Measurements from ENCODE around the gene CSRNP3. TPM values are rescaled to one million over a fixed set of nuclear protein-coding genes. Genes with fewer than 3 reads are reported as not detected.

Gene CSRNP3
- total and polyA plus RNA-seq, 2 donors (not counting 3 experiments of a cell fraction or from before 2014, with no cell fraction given) = not detected

DNA sequence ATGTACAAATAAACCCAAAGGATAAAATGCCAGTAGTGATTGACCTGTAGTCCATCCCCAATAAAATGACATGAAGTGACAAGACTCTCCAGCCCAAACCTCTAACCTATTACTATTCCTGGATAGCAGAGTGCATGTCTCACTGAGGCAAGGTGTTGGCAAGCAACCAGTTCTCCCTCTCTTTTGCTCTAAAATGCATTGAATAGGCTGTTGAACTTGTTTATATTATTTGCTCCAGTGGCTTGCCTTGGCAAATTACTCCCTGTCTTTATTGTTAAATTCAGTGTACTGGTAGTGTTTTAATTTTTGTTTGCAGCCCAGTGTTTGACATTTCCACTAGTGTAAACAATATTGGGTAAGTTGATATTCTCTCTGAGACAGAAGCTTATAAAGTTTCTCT lies 70.5 kb downstream of the CSRNP3 start:
- no peak for FAIRE-seq
- no peak for DNase-seq (ENCODE audit: low read depth, low spot score)

GRCh38 chr2:165544897-165545296 lies 75.4 kb downstream of the CSRNP3 start:
- Histone ChIP-seq H3K4me2 (ENCODE audit: insufficient read depth, low read length) (no peak overlapping the region), H3K4me3 (replicated peaks in 1 of 3; ENCODE audit: insufficient read depth in 1 of 3, low read depth in 1 of 3, low read length in 3 of 3) (no peak overlapping the region), H3K36me3 (ENCODE audit: control insufficient read depth in 2 of 2, extremely low read depth in 1 of 2, insufficient read depth in 2 of 2, low read length in 2 of 2) (no peaks in the 10 kb centered on the region), H3K27me3 (ENCODE audit: control insufficient read depth in 2 of 2, insufficient read depth in 2 of 2, low read length in 2 of 2) (no peaks in the 10 kb centered on the region), H4K20me1 (replicated peaks; ENCODE audit: control insufficient read depth, extremely low read depth, insufficient read depth, low read length) (no peaks in the 10 kb centered on the region), H3K9ac (replicated peaks; ENCODE audit: extremely low read depth, insufficient read depth, low read length) (no peak overlapping the region), H3K4me1 (ENCODE audit: control insufficient read depth, extremely low read depth, insufficient read depth, low read length) (no peaks in the 10 kb centered on the region), H3K9me1 (replicated peaks; ENCODE audit: control insufficient read depth, extremely low read depth, insufficient read depth, low read length) (no peaks in the 10 kb centered on the region), H3K79me2 (ENCODE audit: control insufficient read depth, insufficient read depth, low read length) (no peaks in the 10 kb centered on the region), H3K27ac (ENCODE audit: insufficient read depth, low read depth, low read length) (no peak overlapping the region), H3K9me3 (replicated peaks; ENCODE audit: control insufficient read depth, insufficient read depth, low read length) (no peaks in the 10 kb centered on the region), H2AFZ (ENCODE audit: low read depth, low read length) (no peak overlapping the region)
- ChIA-PET POLR2A (no interaction called here), CTCF (interaction anchor here (1.5 kb wide), 1 partner anchor 9 kb away, joined by 3 read pairs; no protein-coding TSS in a partner anchor)
- dilution Hi-C loops (cut with MboI; ENCODE audit: extremely low pct_ligation_motif_present, low sequenced_read_pairs) = no loop called here
- no peak for DNase-seq (ENCODE audit: low read depth, low spot score)
- FAIRE-seq = no peak
- intact Hi-C loops (cut with micrococcal nuclease) = no loop called here
- no TSS peak for BruUV-seq (replicated peaks)
- TF ChIP-seq, protein P1, sequence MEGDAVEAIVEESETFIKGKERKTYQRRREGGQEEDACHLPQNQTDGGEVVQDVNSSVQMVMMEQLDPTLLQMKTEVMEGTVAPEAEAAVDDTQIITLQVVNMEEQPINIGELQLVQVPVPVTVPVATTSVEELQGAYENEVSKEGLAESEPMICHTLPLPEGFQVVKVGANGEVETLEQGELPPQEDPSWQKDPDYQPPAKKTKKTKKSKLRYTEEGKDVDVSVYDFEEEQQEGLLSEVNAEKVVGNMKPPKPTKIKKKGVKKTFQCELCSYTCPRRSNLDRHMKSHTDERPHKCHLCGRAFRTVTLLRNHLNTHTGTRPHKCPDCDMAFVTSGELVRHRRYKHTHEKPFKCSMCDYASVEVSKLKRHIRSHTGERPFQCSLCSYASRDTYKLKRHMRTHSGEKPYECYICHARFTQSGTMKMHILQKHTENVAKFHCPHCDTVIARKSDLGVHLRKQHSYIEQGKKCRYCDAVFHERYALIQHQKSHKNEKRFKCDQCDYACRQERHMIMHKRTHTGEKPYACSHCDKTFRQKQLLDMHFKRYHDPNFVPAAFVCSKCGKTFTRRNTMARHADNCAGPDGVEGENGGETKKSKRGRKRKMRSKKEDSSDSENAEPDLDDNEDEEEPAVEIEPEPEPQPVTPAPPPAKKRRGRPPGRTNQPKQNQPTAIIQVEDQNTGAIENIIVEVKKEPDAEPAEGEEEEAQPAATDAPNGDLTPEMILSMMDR (IDR thresholded peaks at IDR 0.05; ENCODE audit: extremely low read depth in 1 of 2, insufficient read depth in 1 of 2, low read depth in 1 of 2, low read length in 2 of 2) = no peak
- no peak for TF ChIP-seq MAX (IDR thresholded peaks at IDR 0.05; ENCODE audit: insufficient read depth, insufficient read length)
- TF ChIP-seq POLR2AphosphoS5 (IDR thresholded peaks at IDR 0.05; ENCODE audit: insufficient read depth, low read depth, low read length) = no peak
- no peak for TF ChIP-seq JUN (IDR thresholded peaks at IDR 0.05; ENCODE audit: borderline replicate concordance, insufficient read depth, insufficient read length, low read depth)
- TF ChIP-seq FOS (IDR thresholded peaks at IDR 0.05; ENCODE audit: borderline replicate concordance, insufficient read depth, low read length) = no peak
- TF ChIP-seq EZH2 (IDR thresholded peaks at IDR 0.05; ENCODE audit: borderline replicate concordance, low read depth, low read length, severe bottlenecking) = no peak

More for the DNA sequence above, 70.5 kb downstream of the CSRNP3 start:
- no peaks in the 10 kb centered on the region for H3K9me1 ChIP-seq (replicated peaks; ENCODE audit: control insufficient read depth, extremely low read depth, insufficient read depth, low read length)
- POLR2A ChIA-PET = no interaction called here
- dilution Hi-C loops (cut with MboI; ENCODE audit: extremely low pct_ligation_motif_present, low sequenced_read_pairs) = no loop called here
- H3K9ac ChIP-seq (replicated peaks; ENCODE audit: extremely low read depth, insufficient read depth, low read length) = no peak overlapping the region
- H3K4me3 ChIP-seq (replicated peaks in 1 of 3; ENCODE audit: insufficient read depth in 1 of 3, low read depth in 1 of 3, low read length in 3 of 3) = no peak overlapping the region
- BruUV-seq (replicated peaks) = no TSS peak
- no peak overlapping the region for H3K4me2 ChIP-seq (ENCODE audit: insufficient read depth, low read length)
- no peaks in the 10 kb centered on the region for H4K20me1 ChIP-seq (replicated peaks; ENCODE audit: control insufficient read depth, extremely low read depth, insufficient read depth, low read length)
- no peaks in the 10 kb centered on the region for H3K79me2 ChIP-seq (ENCODE audit: control insufficient read depth, insufficient read depth, low read length)
- no peak overlapping the region for H2AFZ ChIP-seq (ENCODE audit: low read depth, low read length)
- no peaks in the 10 kb centered on the region for H3K27me3 ChIP-seq (ENCODE audit: control insufficient read depth in 2 of 2, insufficient read depth in 2 of 2, low read length in 2 of 2)
- TF ChIP-seq, protein P1 (IDR thresholded peaks at IDR 0.05; ENCODE audit: extremely low read depth in 1 of 2, insufficient read depth in 1 of 2, low read depth in 1 of 2, low read length in 2 of 2) = no peak
- no peak for TF ChIP-seq JUN (IDR thresholded peaks at IDR 0.05; ENCODE audit: borderline replicate concordance, insufficient read depth, insufficient read length, low read depth)
- TF ChIP-seq GATA2 (IDR thresholded peaks at IDR 0.05; ENCODE audit: insufficient read depth, insufficient read length, low read depth, low read length) = no peak
- TF ChIP-seq MYC (IDR thresholded peaks at IDR 0.05; ENCODE audit: low read depth, low read length) = no peak
- no peaks in the 10 kb centered on the region for H3K9me3 ChIP-seq (replicated peaks; ENCODE audit: control insufficient read depth, insufficient read depth, low read length)
- H3K36me3 ChIP-seq (ENCODE audit: control insufficient read depth in 2 of 2, extremely low read depth in 1 of 2, insufficient read depth in 2 of 2, low read length in 2 of 2) = no peaks in the 10 kb centered on the region
- H3K27ac ChIP-seq (ENCODE audit: insufficient read depth, low read depth, low read length) = no peak overlapping the region
- CTCF ChIA-PET = no interaction called here
- intact Hi-C loops (cut with micrococcal nuclease) = no loop called here
- no peaks in the 10 kb centered on the region for H3K4me1 ChIP-seq (ENCODE audit: control insufficient read depth, extremely low read depth, insufficient read depth, low read length)
